Measurements from ENCODE around the gene PITPNM3.

The PITPNM3 gene

DNA sequence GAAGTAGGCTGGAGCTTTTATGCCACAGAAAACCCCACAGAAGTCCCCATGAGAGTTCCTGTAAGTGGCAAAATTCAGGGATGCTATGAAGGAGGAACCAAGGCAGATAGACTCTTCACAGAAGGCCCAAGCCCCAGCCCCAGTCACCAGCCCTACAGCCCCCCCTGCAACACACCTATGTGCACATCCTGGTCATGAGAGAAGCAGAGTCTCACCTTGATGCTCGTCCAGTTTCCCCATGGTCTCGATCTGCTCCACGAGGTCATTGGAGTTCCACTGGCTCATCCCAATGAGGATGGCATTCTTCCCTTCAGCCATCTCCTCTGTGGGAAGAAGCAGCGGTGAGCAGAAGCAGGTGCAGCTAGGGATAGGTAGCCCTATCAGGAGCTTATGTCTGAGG lies 31.2 kb downstream of the PITPNM3 start:
- DNase-seq: no peak

DNA sequence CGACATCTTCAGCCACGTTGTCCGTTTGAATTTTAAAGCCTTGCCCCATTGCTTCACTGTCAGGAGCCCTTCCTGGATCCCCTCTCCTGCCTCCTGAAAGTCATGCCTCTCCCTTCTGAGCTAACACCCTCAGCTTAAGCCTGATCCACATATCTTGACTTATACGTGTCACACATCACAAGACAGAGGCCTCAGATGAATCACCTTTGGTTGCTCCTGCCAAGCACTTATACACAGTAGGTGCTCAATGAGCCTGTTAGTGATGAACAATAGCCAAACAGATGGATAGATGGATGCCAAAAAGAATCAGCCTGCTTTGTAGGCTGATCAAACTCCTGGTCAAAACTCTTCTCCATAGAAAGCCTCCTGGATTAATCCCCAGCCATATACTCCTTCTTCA lies 31.8 kb downstream of the PITPNM3 start:
- DNase-seq: no peak

DNA sequence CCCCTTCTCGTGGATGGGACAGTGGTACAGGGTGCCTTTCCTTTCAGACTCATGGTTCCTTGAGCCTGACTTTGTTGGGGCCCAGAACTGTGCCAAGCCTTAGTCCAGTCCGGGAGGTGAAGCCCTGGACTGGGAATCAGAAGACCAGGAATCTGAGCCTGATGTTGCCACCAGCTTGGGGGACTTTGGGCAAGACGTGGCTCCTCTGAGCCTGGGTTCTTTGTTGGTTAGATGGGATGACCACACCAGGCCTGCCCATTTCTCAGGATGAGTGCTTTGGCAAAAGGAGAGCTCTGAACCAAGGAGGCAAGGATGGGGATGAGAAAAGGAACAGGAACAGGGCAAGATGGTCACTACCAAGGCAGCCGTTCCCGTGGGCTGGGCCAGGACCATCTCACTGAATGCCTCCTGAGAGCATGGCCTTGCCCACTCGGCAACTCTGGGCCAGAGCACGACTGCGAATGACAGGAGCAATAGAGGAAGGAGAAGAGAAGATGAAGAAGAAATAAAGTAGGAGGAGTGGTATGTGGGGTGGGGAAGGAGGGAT lies 32.5 kb downstream of the PITPNM3 start:
- no peak for DNase-seq

DNA sequence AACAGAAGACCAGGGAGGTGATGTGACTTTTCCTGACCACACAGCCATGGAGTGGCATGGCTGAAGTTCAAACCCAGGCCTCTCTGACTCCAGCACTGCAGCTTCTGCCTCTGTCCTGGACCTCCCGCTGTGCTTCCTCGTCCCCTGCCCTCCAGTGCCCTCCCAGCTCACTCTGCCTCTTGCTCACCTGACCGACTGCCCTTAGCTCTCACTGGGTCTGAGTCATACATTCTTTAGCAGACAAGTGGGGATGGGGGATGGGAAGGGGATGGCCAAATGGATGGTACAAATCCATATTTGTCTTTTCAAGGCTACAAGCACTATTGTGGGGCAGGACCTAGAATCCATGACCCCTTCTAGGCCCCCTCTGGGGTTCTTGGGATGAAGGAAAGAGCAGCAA lies 33.0 kb downstream of the PITPNM3 start:
- DNase-seq: no peak

DNA sequence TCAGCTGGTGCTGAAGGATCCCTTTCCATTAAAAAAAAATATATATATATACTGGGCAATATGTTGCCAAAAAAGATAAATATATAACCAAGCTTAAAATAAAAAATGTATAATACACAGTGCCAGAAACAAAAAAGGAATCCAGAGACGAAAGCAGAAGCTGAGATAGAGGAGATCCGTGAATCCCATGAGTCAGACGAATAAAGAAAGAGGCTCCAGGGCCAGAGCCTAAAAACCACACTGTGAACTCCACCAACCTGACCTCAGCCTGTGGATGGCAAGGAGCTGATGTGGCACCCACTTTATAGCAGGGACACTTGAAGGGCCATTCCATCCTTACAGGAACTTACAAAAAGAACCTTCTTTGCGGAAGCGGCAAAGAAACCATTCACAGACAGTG lies 34.8 kb downstream of the PITPNM3 start:
- no peak for DNase-seq

DNA sequence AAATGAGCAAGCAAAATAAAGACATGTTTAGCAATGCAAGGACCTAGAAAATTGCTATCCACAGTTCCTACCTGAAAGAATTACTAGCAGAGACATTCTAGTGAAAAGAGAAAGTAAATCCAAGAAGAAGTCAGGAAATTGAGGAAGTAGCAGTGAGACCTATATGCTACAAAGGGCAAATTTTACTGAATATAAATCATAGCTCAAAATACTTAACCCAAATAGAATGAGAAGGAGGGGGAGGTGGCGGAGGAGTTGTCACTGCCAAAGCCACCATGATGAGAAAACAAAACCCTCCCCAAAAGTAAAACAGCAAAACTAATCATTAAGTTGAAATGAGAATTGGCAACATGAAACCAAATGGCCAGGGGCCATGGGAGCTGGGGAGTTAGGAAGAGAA lies 39.3 kb downstream of the PITPNM3 start:
- no peak for DNase-seq

DNA sequence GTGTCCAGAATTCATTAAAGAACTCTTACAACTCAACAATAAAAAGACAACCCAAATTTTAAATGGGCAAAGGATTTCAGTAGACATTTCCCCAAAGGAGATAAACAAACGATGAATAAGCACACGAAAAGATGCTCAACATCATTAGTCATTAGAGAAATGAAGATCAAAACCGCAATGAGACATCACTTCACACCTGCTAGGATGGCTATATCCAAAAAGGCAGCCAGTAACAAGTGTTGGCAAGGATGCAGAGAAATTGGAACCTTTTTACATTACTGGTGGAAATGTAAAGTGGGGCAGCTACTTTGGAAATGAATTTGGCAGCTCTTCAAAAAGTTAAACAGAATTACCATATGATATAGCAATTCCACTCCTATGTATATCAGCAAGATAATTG lies 42.0 kb downstream of the PITPNM3 start:
- DNase-seq: no peak

DNA sequence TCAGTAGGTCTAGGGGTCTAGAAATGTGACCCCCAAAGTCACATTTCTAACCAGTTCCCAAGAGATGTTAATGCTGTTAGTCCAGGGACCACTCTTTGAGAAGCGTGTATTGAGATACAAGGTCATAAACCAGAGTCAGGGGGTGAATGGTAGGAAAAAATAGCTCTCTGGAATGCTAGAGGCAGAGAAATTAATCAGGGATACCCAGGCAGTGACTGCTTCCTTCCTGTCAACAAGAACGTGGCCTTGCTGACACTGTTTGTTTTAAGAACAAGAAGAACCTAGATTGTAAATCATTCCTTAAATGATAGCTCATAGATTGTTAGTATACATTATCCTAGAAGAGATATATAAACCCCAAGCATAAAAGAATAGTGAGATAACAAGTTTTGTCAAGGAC lies 43.8 kb downstream of the PITPNM3 start:
- no peak for DNase-seq

DNA sequence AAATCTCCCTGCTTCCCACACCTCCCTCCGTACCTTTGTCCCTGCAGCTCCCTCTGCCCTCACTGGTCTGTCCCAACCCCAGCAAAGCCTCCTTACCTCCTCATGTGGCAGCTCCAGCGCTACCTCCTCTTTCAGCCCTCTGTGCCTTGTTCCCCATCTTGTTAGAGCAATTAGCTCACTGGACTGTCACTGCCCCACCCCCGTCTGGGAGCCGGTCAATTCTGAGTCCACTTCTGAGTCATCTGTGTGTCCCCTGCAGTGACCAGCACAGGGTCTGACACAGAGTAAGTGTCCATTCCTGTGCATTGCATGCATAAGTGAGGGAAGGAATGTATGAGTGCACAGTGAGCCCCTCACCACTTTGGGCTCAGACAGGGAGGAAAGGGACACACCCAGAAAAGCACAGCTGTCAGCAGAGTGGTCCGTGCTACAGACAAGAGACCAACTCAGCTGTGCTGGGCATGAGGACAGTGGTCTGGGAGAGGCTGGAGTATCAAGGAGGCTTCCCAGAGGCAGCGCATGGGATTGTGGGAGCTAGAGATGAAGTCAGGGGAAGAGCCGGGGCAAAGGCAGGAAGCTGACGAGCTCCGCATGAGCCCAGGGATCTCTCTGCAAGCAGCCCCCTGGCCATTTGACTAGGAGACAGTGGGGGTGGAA lies 45.9 kb downstream of the PITPNM3 start:
- no peak for DNase-seq

DNA sequence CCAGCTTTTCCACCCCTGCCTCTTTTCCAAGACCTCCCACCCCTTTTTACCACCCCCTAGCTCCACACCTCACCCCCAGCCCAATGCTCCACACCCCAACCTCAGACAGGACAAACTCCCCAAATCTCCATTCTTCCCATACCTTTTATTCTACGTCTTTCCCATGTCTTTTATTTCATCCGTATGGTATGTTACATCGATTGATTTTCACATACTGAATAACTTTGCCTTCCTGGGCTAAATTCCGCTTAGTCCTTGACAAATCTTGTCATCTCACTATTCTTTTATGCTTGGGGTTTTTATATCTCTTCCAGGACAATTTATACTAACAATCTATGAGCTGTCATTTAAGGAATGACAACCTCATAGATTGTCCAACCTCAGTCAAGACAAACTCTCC lies 46.4 kb downstream of the PITPNM3 start:
- DNase-seq: no peak

DNA sequence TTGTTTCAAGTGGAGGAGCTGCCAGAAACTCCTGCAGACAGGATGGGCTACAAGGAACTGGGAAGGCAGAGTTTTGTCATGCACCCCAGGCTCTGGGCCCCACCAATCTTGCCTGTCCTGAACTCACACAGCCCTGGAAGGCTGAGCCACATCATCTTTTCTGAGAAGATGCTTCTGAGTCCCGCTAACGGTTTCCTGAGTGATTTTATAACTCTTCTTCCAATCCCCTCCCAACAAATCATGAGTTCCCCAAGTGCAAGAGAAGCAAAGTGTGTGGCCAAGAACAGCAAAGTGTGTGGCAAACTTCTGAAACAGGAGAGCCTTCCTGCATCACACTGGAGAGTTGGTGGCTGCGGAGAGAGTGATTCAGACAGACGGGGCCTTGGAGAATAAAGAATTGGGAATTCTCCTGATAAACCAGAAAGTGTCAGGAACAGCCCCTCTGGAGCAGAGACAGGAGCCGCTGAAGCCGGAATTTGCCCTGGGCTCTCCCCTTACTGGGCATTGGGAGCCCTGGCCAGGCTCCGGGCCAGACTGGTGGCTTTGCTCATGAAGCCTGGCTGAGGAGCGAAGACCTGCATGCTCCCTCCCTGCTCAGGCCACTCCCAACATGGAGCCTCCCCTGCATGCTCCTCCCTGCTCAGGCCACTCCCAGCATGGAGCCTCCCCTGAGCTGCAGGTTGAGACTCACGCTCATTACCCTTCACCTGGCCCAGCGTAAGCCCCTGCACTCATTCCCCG lies 47.2 kb downstream of the PITPNM3 start:
- DNase-seq: no peak

DNA sequence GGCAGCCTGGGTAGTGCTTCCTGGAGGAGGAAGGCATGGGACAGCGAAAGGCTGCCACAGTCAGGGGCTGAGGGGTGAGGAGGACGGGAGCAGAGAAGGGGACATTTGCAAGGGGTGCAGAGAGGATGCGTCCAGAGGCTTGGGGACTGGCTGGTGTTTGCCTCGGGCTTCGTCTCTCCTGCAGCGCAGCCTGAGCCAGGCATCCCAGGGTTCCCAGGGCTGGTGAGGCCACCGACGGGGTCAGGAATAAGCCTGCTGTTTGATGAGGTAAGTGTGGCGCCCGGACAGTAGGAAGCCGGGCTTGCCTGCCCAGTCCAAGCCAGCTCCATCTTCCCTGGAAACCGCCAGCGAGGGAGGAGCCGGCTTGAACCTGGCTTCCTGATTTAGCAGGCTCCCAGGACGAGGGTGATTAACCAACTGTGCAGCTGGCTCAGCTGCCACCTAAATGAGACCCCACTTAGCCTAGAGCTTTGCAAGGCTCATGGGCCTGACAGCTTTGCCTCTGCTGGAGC lies 47.8 kb downstream of the PITPNM3 start:
- DNase-seq: no peak

DNA sequence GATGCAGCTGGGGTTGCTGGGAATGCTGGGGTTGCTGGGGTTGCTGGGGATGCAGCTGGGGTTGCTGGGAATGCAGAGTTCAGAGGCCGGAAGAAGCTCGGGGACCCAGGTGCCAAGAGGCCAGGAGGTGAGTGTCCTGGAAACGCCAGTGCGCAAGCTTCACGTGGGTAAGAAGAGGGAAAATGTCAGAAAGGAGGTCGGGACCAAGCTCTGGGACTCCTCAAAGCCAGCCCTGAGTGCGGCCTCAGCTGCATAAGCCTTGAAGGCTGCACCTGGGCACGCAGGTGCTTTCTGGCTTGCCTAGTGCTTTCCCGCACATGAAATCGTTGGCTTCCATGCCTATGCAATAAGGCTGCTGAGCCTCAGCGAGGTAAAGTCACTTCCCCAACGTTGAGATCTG lies 48.3 kb downstream of the PITPNM3 start:
- no peak for DNase-seq

DNA sequence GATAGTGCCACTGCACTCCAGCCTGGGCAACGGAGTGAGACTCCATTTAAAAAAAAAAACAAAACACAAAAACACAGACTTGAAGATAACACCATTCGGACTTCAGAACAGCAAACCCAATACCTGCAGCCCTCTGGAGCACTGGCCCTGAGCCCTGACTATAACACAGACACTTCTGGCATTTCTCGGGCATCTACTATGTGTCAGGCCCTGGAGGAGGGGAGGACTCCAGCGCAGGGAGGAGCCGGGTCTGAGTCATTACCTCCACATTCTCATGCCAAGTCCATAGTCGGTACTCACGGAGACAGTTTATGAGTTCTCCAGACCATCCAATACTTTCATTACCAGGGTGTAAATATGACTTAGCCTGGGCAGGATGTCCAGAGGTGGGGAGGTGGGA lies 48.8 kb downstream of the PITPNM3 start:
- DNase-seq: no peak

DNA sequence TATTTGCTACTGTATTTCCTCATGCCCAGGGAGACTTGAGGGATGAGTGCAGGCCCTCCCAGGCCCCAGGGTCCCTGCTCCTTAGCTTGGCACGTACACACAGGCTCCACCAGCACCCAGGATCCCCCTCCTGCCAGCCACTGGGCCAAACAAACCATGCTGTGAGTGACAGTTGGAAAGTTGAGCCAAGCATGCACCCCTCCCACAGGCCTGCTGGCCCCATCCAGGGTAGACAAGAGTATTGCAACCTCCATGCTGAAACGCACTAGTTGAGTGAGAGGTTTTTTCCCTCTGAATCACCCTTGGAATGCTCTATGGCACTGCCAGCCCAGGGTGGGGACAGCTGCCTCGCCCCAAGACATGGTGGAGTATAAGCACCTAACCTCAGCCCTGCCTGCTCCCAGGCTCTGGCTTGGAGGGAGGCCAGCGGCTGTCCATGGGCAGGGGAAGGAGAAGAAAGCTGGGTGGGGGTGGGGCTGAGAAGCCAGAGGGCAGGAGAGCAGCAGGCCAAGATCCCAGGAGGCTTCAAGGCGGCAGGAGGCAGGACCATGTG lies 49.6 kb downstream of the PITPNM3 start:
- DNase-seq: no peak

DNA sequence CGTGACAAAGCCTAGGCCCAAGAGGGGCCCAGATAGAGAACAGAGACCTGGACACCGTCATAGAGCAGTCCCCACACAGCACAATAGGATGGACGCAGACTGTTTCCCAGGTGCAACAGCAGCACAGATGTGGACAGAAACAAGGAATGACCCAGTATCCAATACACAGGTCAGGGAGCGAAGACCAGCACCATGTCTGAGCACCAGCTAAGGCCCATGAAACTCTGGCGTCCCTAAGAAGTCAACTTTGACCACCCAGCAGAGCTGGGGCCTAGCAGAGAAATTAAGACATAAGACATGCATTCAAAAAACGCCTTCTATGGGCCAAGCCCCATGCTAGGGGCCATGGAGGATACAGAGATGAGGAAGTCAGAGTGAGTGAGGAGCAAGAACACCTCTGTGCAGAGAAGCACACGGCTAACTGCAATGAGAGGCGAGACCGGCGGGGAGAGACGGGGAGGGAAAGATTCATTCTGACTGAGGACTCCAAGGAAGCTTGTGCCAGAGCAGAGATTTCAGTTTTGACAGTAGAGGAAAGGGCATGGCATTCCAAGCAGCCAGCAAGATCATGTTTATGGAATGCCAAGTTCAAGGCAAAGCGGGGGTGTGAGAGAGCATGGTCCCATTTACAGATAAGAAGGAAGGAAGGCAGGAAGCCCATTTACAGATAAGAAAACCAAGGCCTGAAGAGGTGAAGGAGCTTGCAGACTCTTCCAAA lies 50.8 kb downstream of the PITPNM3 start:
- DNase-seq: no peak

DNA sequence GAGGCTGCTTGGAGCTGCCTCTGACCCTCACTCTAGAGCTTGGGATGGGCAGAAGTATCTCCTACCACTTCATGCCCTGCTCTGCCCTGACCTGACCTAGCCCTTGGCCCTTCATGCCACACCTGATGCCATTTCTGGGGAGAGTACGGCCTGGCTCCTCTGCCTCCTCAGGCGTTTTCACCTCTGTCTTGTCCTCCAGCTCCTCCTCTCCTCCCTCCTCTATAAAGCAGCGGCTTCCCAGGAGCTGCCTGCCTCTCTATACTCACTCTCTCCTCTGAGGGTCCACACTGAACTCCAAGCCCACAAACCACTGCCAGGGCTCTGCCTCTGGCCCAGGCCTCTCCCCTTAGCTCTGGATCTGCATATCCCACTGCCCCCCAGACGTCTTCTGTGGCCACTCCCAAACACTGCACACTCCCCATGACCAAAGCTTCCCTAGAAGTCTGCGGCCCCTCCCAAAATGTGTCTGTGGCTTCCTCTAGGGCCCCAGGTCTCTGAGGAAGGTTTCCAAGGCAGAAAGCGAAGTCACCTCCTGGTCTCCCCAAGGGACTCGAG lies 52.6 kb downstream of the PITPNM3 start:
- no peak for DNase-seq

DNA sequence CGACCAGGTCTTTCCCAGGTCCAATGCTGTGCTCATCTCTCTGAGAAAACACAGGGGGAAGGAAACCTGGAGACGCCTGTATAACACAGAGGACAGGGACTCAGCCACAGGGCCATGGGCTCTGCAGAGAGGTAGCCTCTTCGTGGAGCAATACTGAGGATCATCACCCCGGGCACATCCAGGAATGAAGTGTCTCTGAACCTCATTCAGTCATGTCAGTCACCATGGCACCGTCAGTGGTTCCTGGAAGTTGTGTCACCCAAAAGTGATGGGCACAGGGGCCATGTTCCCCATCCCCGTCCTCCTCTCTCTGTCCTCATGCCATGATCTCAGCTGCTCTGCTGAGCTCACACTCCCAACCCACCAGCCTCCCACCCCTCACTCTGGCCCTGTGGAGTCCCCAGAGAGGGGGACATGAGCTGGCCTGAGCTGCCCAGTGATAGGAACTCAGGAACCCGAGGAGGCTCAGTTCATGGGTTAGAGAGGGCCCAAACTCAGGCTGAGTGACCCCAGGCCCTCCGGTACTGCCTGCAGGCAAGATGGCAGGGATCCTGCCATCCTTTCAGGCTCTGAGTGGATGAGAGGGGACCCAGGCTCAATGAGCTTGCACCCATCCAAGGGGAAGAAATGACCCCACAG lies 53.4 kb downstream of the PITPNM3 start:
- no peak for DNase-seq

DNA sequence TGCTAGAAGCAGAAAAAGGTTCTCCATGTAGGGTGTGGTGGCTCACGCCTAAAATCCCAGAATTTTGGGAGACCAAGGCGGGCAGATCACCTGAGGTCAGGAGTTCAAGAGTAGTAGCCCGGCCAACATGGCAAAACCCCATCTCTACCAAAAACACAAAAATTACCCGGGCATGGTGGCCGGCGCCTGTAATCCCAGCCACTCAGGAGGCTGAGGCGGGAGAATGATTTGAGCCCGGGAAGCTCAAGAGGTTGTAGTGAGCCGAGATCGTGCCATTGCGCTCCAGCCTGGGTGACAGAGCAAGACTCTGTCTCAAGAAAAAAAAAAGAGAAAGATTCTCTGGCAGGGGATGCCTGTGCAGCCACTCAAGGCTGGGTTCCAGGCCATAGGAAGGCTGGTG lies 54.2 kb downstream of the PITPNM3 start:
- no peak for DNase-seq

DNA sequence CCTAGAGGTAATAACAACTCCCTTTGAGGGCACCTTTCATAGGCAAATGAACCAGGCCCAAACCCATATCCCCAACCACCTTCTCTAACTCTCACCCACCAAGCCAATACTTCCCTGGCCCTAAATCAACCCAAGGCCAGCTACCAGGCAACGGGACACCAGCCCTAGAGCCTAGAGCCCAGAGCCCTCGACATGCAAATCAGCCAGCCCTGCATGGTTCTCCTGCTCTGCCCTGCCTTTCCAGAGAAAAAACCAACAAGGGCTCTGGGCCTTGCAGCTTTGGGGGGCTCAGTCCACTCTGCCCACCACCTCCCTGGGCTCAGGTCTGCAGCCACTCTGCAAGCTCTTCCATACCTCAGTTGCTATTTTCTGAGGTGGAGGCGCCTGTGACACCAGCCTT lies 55.0 kb downstream of the PITPNM3 start:
- DNase-seq: no peak

DNA sequence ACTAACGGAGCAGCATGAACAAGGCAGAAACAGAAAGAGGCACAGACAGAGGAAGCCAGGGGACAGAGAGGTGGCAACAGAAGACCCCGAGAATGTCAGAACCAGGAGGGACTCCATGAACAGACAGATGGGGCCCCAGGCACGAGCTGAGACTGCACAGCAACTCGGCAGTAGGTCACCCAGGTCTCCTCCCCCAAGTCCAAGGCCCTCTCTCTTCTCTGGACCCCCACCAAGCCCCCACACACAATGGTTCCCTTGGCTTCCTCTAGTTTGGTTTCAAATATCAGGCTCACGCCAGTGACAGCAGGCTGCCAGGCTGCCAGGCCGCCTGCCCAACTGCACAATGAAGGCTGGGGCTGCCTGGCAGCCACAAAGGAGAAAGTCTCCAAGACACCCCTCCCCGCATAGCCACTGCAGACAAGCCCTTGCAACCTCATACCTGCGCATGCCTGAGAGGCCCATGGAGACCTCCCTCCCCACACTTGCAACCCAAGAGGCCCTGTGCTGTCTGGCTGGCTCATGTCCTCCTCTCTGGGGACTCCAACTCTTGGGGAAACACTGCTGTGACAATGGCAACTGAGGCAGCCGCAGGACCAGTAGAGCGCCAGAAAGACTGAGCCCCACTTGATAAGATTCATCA lies 57.3 kb downstream of the PITPNM3 start:
- DNase-seq: no peak

DNA sequence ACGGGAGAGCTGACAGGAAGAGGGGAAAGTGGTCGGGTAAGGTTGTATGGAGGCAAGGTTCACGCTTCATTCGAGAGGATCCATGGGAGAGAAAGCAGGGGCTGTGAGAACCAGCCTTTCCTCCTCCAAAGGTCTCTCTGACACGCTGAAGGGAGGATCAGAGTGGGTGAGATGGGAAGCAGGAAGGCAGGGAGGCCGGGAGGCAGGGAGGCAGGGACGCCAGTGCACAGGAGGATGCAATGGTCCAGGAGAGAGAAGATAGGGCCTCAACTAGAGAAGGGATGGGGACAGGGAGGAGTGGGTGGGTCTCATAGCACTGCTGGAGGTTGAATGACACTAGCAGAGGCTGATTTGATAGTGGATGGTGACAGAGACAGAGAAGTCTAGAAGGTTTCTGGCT lies 58.0 kb downstream of the PITPNM3 start:
- DNase-seq: no peak
